HT-29 (cell line): ENCODE results near the gene ANAPC16. TPM values are rescaled to one million over a fixed set of nuclear protein-coding genes. Genes with fewer than 3 reads are reported as not detected.
"Not testable (repeated sequence)": the region's sequence is repeated elsewhere in the genome, so short reads cannot be mapped to it uniquely, and the experiment has no call there.

Source experiments
- DNase-seq: peaks from one replicate; pipeline ENCODE4 v3.0.0-alpha.2; 2015; ENCODE audit warnings: low spot score
- total RNA-seq: library from RNA; depleted of rRNA; stranded (reverse); fragments of >200 nt; shearing (Covaris generic); gene quantifications from 2 replicates; pipeline ENCODE4 v1.2.3, GENCODE V29; 2014

Gene ANAPC16
- total RNA-seq, 1 experiment from 2014 or later = 38.9 TPM

DNA sequence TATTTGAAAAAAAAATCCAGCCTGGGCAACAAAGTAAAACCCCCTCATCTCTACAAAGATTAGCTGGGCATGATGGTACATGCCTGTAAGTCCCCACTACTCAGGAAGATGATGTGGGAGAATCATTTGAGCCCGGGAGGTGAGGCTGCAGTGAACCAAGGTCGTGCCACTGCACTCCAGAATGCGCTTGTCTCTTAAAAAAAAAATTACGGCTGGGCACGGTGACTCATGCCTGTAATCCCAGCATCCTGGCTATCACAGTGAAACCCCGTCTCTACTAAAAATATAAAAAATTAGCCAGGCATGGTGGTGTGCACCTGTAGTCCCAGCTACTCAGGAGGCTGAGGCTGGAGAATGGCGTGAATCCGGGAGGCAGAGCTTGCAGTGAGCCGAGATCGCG is 4.4 kb upstream of the ANAPC16 start:
- not testable (repeated sequence) for DNase-seq

DNA sequence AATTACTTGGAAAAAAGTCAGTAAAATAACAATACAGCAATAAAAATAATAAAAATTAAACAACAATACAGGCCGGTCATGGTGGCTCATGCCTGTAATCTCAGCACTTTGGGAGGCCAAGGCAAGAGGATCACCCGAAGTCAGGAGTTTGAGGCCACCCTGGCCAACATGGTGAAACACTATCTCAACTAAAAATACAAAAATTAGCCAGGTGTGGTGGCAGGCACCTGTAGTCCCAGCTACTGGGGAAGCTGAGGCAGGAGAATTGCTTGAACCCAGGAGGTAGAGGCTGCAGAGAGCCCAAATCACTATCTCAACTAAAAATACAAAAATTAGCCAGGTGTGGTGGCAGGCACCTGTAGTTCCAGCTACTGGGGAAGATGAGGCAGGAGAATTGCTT is 4.0 kb upstream of the ANAPC16 start:
- not testable (repeated sequence) for DNase-seq

DNA sequence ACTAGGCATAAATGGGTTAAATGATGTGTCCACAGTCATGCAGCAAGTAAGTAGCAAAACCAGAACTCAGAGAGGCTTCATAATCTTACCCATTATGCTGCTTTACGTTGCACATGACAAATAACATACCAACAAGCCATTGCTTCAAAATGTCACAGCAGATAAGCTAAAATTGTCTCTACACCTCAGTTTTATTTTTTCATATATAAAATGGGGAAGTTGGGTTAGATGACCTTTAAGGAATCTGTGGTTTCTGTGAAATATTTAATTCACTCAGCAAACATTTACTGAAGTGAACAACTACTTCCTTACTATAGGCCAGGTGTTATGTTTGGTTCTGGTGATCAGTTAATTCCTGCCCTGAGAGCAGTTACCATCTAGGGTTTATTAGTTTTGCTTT is 2.5 kb downstream of the ANAPC16 start:
- DNase-seq = no peak

DNA sequence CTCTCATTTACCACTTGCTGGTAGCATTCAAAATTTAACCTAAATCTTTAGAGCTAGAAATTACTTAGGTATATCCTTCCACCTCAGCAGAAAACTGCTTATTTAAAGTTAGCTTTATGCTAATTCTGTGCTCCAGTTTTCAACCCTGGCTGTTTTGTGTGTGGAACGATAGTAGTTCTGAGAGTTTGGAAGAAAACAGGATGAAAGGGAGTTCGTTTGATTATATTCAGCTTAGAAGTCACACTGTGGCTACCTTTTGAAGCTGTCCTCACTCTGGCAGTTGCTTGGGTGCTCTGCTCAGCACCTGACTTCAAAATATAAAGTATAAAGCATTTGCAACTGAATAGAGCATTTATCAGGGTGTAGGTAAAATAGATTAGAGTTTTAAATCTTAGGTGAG is 2.9 kb downstream of the ANAPC16 start:
- no peak for DNase-seq

DNA sequence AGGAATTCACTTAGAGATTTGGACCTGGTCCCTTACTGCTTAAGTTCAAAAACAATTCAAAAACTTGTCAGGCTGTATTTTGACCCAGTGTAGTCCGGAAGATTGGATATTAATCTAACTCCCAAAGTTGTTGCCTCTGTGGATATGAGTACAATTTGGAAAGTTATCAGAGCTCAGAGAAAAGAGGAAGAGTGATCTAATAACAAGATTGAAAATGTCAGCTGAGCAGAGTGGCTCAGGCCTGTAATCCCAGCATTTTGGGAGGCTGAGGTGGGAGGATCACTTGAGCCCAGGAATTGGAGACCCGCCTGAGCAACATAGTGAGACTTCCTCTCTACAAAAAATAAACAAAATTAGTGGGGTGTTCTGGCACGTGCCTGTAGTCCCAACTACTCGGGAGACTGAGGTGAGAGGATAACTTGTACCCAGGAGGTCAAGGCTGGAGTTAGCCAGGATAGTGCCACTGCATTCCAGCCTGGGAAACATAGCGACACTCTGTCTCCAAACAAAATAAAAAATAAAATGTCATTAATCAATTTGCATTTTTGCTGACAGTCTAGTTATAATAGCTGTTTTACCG is 3.5 kb downstream of the ANAPC16 start:
- DNase-seq = no peak

DNA sequence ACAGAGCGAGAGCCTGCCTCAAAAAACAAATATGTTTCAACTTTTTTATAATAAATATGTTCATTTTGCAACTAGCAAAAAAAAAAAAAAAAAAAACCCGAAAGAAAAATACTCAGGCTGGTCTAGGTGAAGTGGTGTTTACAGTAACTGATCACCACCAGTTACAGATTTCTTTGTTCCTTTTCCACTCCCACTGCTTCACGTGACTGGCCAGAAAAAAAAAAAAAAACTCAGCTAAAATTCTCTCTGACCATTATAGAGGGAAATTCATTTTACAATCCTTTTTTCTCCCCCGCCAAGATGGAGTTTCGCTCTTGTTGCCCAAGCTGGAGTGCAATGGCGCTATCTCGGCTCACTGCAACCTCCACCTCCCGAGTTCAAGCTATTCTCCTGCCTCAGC is 4.8 kb downstream of the ANAPC16 start:
- DNase-seq = no peak

DNA sequence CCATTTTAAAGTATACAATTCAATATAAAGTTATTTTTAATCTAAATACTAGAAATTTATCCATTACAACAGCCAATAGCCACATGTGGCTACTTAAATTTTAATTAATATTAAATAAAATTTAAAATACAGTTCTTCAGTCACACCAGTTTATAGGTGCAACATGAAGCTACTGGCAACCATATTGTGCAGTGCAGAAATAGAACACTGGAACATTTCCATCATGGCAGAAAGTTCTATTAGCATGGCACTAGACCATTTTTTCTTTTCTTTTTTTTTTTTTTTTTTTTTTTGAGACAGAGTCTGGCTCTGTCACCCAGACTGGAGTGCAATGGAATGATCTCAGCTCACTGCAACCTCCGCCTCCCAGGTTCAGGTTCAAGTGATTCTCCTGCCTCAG is 5.5 kb downstream of the ANAPC16 start:
- DNase-seq = no peak

DNA sequence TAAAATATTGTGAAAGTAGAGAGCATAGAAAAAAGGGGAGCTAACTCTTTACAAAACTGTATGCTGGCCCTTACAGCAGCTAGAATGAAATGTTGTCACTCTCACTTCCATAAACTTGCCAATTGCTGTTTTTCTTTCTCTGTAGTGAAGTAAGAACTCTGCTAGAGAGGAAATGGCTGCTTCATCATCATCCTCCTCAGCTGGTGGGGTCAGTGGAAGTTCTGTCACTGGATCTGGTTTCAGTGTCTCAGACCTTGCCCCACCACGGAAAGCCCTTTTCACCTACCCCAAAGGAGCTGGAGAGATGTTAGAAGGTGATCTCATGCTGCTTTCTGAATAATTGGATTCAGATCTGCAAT is 7.9 kb downstream of the ANAPC16 start:
- DNase-seq = no peak

DNA sequence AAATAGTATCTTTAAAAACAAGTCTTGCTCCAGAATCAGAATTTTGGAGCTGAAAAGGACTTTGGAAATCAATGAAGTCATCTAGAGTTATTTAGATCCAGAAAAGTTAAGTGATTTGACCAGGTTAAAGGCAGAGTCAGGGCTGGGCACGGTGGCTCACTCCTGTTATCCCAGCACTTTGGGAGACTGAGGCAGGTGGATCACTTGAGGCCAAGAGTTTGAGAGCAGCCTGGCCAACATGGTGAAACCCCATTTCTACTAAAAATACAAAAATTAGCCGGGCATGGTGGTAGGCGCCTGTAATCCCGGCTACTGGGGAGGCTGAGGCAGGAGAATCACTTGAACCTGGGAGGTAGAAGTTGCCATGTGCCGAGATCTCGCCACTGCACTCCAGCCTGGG is 8.4 kb downstream of the ANAPC16 start:
- not testable (repeated sequence) for DNase-seq

DNA sequence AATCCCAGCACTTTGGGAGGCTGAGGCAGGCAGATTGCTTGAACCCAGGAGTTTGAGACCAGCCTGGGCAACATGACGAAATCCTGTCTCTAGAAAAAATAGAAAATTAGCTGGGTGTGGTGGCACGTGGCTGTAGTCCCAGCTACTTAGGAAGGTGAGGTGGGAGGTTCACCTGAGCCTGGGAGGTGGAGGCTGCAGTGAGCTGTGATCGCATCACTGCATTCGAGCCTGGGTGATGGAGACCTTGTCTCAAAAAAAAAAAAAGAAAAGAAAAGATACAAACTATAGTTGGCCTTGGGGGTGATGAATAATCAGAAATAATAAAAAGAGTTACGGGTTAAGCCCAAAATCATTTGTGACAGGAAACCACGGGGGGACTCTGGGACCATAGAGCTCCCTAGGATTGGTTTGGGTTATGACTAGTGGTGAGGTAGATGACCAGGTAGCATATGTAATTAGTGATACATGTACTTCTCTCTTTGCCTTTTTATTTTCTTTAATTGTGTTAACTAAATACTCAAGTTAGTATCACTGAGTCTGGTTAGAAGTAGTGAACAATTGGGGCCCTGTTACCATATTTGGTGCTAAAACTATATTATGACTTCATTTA is 10.7 kb downstream of the ANAPC16 start:
- no peak for DNase-seq

DNA sequence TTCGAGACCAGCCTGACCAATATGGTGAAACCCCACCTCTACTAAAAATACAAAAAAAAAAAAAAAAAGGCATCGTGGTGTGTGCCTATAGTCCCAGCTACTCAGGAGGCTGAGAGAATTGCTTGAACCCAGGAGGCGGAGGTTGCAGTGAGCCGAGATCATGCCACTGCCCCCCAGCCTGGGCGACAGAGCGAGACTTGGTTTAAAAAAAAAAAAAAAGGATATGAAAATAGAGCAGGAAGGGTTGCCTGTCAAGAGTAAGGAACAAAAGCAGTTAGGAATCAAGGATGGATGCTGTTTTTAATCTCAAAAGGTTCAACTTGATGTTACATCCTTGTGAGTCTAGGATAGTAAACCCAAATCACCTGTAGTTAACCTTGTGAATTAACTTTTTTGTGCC is 12.0 kb downstream of the ANAPC16 start:
- DNase-seq = no peak

DNA sequence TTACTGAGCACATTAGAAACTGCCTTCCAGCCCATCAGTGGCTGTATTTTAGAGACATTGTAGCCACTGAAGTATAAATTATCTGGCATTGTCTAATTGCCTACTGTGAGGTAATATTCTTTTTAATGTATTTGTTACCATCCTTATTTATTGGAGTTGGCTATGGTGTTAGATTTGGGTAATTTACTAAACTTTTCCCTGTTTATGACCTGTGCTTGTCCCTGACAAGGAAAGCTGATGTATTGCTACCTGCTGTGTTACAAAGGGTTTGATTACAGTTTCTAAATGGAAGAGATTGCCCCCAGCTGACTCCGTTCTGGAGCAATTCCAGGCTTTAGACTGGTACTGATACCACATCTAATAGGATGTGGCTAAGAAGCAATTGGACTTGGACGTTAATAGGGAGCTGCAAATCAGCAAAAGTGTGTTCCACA is 12.5 kb downstream of the ANAPC16 start:
- no peak for DNase-seq

DNA sequence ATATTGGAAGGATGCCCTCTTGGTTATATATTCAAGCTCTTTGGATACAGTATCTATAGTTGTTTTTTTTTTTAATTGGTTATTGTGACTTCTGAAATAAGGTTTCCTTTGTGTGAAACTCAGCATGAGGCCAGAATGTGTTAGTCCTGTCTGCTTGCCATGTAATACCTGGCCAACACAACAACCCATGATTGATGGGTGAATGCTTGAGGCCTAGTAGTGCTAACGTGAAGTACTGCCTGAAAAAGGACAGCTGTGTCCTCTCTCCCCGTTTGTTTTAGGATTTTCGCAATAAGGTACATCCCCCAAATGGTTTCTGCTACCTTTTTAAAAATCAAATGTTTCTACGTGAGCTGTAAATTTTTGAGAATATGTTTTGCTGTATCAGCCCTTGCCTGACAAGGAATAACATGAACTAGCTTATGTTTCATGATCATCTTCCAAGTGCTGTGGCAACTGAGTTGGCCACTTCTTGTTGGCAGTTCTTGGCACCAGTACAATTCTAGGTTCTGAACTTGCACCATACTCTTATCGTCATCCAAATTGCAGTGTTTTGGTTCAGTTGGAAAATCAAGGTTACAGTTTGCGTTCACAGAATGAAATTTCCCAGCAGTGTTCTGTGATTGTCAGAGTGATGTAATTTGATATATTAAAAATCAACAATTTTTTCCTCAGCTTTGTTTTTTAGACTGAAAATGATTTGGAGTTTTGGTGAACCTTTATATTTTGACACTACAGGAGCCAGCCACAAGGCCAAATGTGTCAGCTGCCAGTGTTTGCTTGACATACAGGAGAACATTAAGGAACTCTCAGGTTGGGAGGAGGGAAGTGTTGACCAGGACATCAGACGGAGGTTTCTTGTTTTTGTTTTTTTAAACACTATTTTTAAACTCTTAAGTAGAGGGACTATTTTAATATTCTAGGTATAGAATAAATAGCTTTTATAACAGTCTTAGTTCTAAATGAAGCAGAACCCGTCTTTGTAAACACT is 13.7 kb downstream of the ANAPC16 start:
- no peak for DNase-seq

DNA sequence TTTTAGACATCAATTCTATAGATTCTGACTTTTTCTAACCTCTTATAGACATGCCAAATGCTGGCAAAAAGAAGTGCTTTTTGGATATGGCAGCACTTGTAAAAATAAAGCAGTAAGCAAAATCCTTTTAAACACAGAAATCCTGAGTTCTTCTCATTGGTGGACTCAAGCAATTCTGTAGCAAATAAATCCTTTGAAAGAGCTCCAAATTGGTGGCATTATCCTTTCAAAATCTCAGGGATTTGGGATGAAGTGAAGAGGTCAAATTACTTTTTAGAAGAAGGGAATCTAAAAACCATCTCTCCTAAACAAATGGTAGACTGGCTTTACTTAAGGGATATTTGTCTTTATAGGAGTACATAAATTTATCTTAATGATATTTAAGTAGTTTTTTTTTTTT is 17.8 kb downstream of the ANAPC16 start:
- no peak for DNase-seq

DNA sequence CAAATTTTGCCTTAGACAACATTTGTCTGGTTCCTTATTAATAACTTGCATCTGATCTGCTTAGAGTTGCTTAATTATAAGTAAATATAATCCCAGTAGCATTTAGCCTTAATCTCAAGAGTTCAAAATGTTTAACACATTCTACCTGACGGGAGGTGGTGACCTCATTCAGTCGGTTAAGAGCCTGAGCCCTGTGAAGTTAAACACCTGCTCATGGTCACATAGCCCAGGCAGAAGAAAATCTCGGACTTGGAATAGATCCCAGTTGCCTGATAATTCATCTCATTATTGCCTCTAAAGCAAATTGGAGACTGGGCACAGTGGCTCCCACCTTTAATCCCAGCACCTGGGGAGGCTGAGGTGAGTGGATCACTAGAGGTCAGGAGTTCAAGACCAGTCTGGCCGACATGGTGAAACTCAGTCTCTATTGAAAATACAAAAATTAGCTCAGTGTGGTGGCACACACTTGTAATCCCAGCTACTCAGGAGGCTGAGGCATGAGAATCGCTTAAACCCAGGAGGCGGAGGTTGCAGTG is 18.8 kb downstream of the ANAPC16 start:
- DNase-seq = no peak

DNA sequence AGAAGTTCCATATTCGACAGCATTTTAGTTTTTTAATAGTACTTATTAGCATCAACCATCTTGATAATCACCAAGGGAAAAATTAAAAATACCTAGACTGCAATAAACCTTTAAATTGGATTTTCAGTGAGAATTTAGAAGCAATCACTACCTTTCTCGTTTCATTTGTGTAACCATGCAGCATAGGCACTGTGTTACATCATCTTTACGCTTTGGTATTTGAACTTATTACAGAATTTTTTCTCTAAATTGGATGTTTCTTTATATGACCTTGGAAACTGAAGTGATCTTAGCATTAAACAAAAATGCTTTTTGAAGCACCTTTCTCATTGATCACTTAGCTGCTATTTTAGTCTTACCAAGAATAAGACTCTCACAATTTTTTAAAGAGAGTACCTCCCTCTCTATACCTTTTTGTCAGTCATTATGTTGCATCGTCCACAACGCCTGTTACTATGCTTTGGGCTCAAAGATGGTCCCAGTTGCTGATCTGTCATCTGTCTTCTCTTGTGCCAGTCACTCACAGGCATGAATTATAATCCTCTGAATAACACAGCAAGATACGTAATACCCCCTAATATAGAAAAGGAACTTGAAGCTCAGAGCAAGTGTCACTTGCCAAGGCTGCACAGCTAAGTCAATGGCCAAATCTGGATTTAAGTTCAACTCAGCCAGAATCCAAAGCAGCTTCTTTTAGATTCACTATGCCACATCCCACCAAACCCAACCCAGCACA is 19.9 kb downstream of the ANAPC16 start:
- DNase-seq = no peak

DNA sequence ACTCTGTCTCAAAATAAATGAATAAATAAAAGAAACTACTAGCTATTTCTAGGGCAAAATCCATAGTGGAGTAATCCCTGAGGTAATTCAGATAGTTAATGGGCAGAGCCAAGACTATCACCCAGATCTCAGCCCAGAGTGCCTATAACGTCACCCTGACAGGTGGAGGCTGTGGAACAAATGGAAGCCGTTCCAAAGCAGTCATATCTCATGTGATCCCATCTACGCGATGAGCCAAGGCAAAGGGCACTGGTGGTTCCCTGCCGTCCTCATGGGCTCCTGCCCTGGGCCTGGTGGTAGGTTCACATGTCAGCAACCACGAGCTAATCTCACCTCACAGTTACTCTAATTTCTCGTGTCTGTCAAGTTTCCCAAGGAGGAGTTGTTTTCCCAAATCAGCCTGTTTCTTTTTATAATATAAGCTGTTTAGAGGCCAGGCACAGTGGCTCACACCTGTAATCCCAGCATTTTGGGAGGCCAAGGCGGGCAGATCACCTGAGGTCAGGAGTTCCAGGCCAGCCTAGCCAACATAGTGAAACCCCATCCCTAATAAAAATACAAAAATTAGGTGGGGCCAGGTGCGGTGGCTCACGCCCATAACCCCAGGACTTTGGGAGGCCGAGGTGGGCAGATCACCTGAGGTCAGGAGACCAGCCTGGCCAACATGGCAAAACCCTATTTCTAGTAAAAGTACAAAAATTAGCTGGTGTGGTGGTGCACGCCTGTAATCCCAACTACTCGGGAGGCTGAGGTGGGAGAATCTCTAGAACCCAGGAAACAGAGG is 22.8 kb downstream of the ANAPC16 start:
- DNase-seq = no peak

DNA sequence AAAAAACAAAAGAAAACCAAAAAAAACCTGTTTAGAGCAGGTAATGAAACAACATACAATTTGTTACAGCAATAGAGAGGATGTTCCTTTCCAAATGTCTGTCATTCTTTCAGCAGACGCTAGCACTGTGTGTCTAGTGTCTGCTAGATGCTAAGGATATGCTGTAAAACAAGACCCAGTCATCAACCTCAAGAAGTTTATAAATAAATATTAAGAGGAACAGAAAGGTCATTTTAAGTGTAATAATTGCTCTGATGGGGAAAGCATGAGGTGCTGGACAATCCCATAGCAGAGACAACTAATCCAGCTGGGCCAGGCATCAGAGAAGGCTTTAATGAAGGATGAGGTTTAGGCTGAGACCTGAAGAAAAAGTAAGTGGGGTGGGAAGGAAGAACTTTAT is 23.6 kb downstream of the ANAPC16 start:
- no peak for DNase-seq

DNA sequence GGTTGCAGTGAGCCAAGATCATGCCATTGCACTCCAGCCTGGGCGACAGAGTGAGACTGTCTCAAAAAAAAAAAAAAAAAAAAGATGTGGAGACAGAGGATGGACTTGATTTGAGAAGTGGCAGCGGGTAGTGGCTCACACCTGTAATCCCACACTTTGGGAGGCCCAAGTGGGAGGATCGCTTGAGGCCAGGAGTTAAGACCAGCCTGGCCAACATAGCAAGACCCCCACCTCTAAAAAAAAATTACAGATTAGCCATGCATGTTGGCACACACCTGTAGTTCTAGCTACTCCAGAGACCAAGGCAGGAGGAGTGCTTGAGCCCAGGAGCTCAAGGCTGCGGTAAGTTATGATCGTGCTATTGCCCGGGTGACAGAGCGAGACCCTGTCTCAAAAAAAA is 24.6 kb downstream of the ANAPC16 start:
- DNase-seq = no peak

DNA sequence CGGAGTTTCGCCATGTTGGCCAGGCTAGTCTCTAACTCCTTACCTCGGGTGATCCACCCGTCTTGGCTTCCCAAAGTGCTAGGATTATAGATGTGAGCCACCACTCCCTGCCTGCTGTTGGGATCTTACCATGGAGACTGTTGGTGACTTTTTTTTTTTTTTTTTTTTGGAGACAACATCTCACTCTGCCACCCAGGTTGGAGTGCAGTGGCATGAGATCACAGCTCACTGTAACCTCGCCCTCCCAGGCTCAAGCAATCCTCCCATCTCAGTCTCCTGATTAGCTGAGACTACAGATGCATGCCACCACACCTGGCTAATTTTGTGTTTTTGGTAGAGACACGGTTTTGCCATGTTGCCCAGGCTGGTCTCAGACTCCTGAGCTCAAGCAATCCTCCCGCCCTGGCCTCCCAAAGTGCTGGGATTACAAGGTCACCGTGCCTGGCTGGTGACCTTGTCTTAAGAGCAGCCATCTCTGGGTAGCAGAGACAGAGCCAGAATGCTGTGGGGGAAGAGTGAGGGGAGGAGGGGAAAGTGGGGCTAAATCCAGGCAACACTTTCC is 26.0 kb downstream of the ANAPC16 start:
- no peak for DNase-seq

DNA sequence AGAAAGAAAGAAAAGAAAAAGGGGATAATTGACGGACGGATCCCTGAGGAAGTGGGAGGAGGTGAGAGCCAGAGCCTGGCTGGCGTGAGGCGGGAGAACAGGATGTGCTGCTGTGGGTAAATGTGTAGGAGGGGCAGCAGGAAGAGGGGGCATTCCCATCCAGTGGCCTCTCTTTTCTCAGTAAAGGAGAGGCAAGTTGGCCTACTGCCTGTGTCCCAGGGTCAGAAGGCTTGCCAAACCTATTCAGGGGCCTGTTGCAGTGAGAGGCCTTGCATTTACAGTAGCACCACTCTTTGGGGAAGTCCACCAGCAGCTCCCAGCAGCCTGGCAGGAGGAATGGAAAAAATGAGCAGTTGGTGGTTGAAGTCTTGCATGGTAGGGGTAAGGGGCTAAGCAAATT is 26.9 kb downstream of the ANAPC16 start:
- DNase-seq = no peak
